GM18526 (cell line): ENCODE data around the gene MYO7A.

ENCODE experiments used
- POLR2A ChIP-seq: IDR thresholded peaks from 3 replicates; pipeline ENCODE4 v1.6.1; 2011; ENCODE audit not compliant: insufficient read length; ENCODE audit errors: extremely low read depth

Gene MYO7A

GRCh38 chr11:77127920-77128691 lies at the start of gene MYO7A:
Gene MYO7A (plus strand): TSS chr11:77128246. CDS start chr11:77130635, 2,389 bp downstream.
- no peak for TF ChIP-seq POLR2A

GRCh38 chr11:77079666-77080065 lies 48.4 kb upstream of the MYO7A start:
- TF ChIP-seq POLR2A: no peak

GRCh38 chr11:77080643-77081210 lies 47.3 kb upstream of the MYO7A start:
- TF ChIP-seq POLR2A: no peak

GRCh38 chr11:77081381-77081851 lies 46.6 kb upstream of the MYO7A start:
- TF ChIP-seq POLR2A: no peak

- no peak for TF ChIP-seq POLR2A
These were observed 45.8 kb upstream of the MYO7A start for GRCh38 chr11:77081976-77082836.

GRCh38 chr11:77082838-77083565 lies 45.0 kb upstream of the MYO7A start:
- TF ChIP-seq POLR2A: no peak

GRCh38 chr11:77083566-77084245 lies 44.3 kb upstream of the MYO7A start:
- no peak for TF ChIP-seq POLR2A

- TF ChIP-seq POLR2A: no peak
These were observed 43.4 kb upstream of the MYO7A start for GRCh38 chr11:77084581-77085191.

GRCh38 chr11:77085652-77086051 lies 42.4 kb upstream of the MYO7A start:
- no peak for TF ChIP-seq POLR2A

- TF ChIP-seq POLR2A: no peak
These were observed 41.2 kb upstream of the MYO7A start for GRCh38 chr11:77086521-77087472.

GRCh38 chr11:77087723-77088225 lies 40.3 kb upstream of the MYO7A start:
- TF ChIP-seq POLR2A: no peak

- TF ChIP-seq POLR2A: no peak
These were observed 39.6 kb upstream of the MYO7A start for GRCh38 chr11:77088236-77089003.
